Measurements from ENCODE around the gene WWOX.

WWOX gene

GRCh38 chr16:78659216-78659615 lies 559.8 kb downstream of the WWOX start:
- no peak overlapping the region for H3K27ac ChIP-seq (ENCODE audit: low read depth, low read length, severe bottlenecking)

GRCh38 chr16:78659668-78660217 lies 560.3 kb downstream of the WWOX start:
- H3K4me3 ChIP-seq (ENCODE audit: extremely low read depth, insufficient read depth, low read length, poor library complexity, severe bottlenecking) = no peak overlapping the region
- H3K36me3 ChIP-seq (ENCODE audit: control insufficient read depth, insufficient read depth, low read length) = no peaks in the 10 kb centered on the region
- no peak overlapping the region for H3K27ac ChIP-seq (ENCODE audit: low read depth, low read length, severe bottlenecking)
- H3K9me3 ChIP-seq (ENCODE audit: control insufficient read depth, low read length) = no peaks in the 10 kb centered on the region
- WGBS, 2 experiments (ENCODE audit: insufficient coverage in 2 of 2) = 50% methylated on average over 3 of the region's 3 CpGs
- H3K4me1 ChIP-seq (ENCODE audit: control insufficient read depth, insufficient read depth, low read length, poor library complexity, severe bottlenecking) = no peaks in the 10 kb centered on the region

More at GRCh38 chr16:78659216-78659615, 559.8 kb downstream of the WWOX start:
- no peaks in the 10 kb centered on the region for H3K4me1 ChIP-seq (ENCODE audit: control insufficient read depth, insufficient read depth, low read length, poor library complexity, severe bottlenecking)
- H3K36me3 ChIP-seq (ENCODE audit: control insufficient read depth, insufficient read depth, low read length) = no peaks in the 10 kb centered on the region
- H3K4me3 ChIP-seq (ENCODE audit: extremely low read depth, insufficient read depth, low read length, poor library complexity, severe bottlenecking) = no peak overlapping the region
- WGBS, 2 experiments (ENCODE audit: insufficient coverage in 2 of 2) = 87 to 96% methylated on average over 8 to 9 of the region's 9 CpGs
- H3K9me3 ChIP-seq (ENCODE audit: control insufficient read depth, low read length) = no peaks in the 10 kb centered on the region

GRCh38 chr16:78660795-78661194 lies 561.3 kb downstream of the WWOX start:
- H3K9me3 ChIP-seq (ENCODE audit: control insufficient read depth, low read length) = no peaks in the 10 kb centered on the region
- H3K36me3 ChIP-seq (ENCODE audit: control insufficient read depth, insufficient read depth, low read length) = no peaks in the 10 kb centered on the region
- H3K4me1 ChIP-seq (ENCODE audit: control insufficient read depth, insufficient read depth, low read length, poor library complexity, severe bottlenecking) = no peaks in the 10 kb centered on the region
- no peak overlapping the region for H3K4me3 ChIP-seq (ENCODE audit: extremely low read depth, insufficient read depth, low read length, poor library complexity, severe bottlenecking)
- no peak overlapping the region for H3K27ac ChIP-seq (ENCODE audit: low read depth, low read length, severe bottlenecking)
- WGBS, 2 experiments (ENCODE audit: insufficient coverage in 2 of 2) = no CpG with 5 or more reads among the region's 1 CpG

GRCh38 chr16:78663690-78664089 lies 564.2 kb downstream of the WWOX start:
- no peaks in the 10 kb centered on the region for H3K36me3 ChIP-seq (ENCODE audit: control insufficient read depth, insufficient read depth, low read length)
- H3K4me1 ChIP-seq (ENCODE audit: control insufficient read depth, insufficient read depth, low read length, poor library complexity, severe bottlenecking) = no peaks in the 10 kb centered on the region
- no peaks in the 10 kb centered on the region for H3K9me3 ChIP-seq (ENCODE audit: control insufficient read depth, low read length)
- H3K27ac ChIP-seq (ENCODE audit: low read depth, low read length, severe bottlenecking) = no peak overlapping the region
- 91 to 95% methylated on average over 4 to 5 of the region's 5 CpGs for WGBS, 2 experiments (ENCODE audit: insufficient coverage in 2 of 2)
- H3K4me3 ChIP-seq (ENCODE audit: extremely low read depth, insufficient read depth, low read length, poor library complexity, severe bottlenecking) = no peak overlapping the region

GRCh38 chr16:78664811-78665772 lies 565.6 kb downstream of the WWOX start:
- Histone ChIP-seq H3K9me3 (ENCODE audit: control insufficient read depth, low read length) (no peaks in the 10 kb centered on the region), H3K27ac (ENCODE audit: low read depth, low read length, severe bottlenecking) (no peak overlapping the region), H3K4me1 (ENCODE audit: control insufficient read depth, insufficient read depth, low read length, poor library complexity, severe bottlenecking) (no peaks in the 10 kb centered on the region), H3K36me3 (ENCODE audit: control insufficient read depth, insufficient read depth, low read length) (no peaks in the 10 kb centered on the region), H3K4me3 (ENCODE audit: extremely low read depth, insufficient read depth, low read length, poor library complexity, severe bottlenecking) (no peak overlapping the region)
- WGBS, 2 experiments (ENCODE audit: insufficient coverage in 2 of 2) = 83 to 91% methylated on average over 11 to 13 of the region's 19 CpGs

- H3K36me3 ChIP-seq (ENCODE audit: control insufficient read depth, insufficient read depth, low read length) = no peaks in the 10 kb centered on the region
- no peak overlapping the region for H3K27ac ChIP-seq (ENCODE audit: low read depth, low read length, severe bottlenecking)
- 84 to 90% methylated on average over 2 of the region's 4 CpGs for WGBS, 2 experiments (ENCODE audit: insufficient coverage in 2 of 2)
- no peaks in the 10 kb centered on the region for H3K4me1 ChIP-seq (ENCODE audit: control insufficient read depth, insufficient read depth, low read length, poor library complexity, severe bottlenecking)
- no peaks in the 10 kb centered on the region for H3K9me3 ChIP-seq (ENCODE audit: control insufficient read depth, low read length)
- H3K4me3 ChIP-seq (ENCODE audit: extremely low read depth, insufficient read depth, low read length, poor library complexity, severe bottlenecking) = no peak overlapping the region
These were observed 566.9 kb downstream of the WWOX start for GRCh38 chr16:78666318-78666717.

- Histone ChIP-seq H3K4me3 (ENCODE audit: extremely low read depth, insufficient read depth, low read length, poor library complexity, severe bottlenecking) (no peak overlapping the region), H3K9me3 (ENCODE audit: control insufficient read depth, low read length) (no peaks in the 10 kb centered on the region), H3K36me3 (ENCODE audit: control insufficient read depth, insufficient read depth, low read length) (no peaks in the 10 kb centered on the region), H3K27ac (ENCODE audit: low read depth, low read length, severe bottlenecking) (no peak overlapping the region), H3K4me1 (ENCODE audit: control insufficient read depth, insufficient read depth, low read length, poor library complexity, severe bottlenecking) (no peaks in the 10 kb centered on the region)
- 86 to 94% methylated on average over 4 to 5 of the region's 5 CpGs for WGBS, 2 experiments (ENCODE audit: insufficient coverage in 2 of 2)
These were observed 568.2 kb downstream of the WWOX start for GRCh38 chr16:78667675-78668074.

GRCh38 chr16:78668393-78668792 lies 568.9 kb downstream of the WWOX start:
- Histone ChIP-seq H3K27ac (ENCODE audit: low read depth, low read length, severe bottlenecking) (no peak overlapping the region), H3K4me3 (ENCODE audit: extremely low read depth, insufficient read depth, low read length, poor library complexity, severe bottlenecking) (no peak overlapping the region), H3K9me3 (ENCODE audit: control insufficient read depth, low read length) (no peaks in the 10 kb centered on the region), H3K36me3 (ENCODE audit: control insufficient read depth, insufficient read depth, low read length) (no peaks in the 10 kb centered on the region), H3K4me1 (ENCODE audit: control insufficient read depth, insufficient read depth, low read length, poor library complexity, severe bottlenecking) (no peaks in the 10 kb centered on the region)
- WGBS, 2 experiments (ENCODE audit: insufficient coverage in 2 of 2) = 98 to 100% methylated on average over 3 of the region's 3 CpGs

GRCh38 chr16:78669994-78670393 lies 570.5 kb downstream of the WWOX start:
- Histone ChIP-seq H3K27ac (ENCODE audit: low read depth, low read length, severe bottlenecking) (no peak overlapping the region), H3K4me3 (ENCODE audit: extremely low read depth, insufficient read depth, low read length, poor library complexity, severe bottlenecking) (no peak overlapping the region), H3K9me3 (ENCODE audit: control insufficient read depth, low read length) (no peaks in the 10 kb centered on the region), H3K4me1 (ENCODE audit: control insufficient read depth, insufficient read depth, low read length, poor library complexity, severe bottlenecking) (no peaks in the 10 kb centered on the region), H3K36me3 (ENCODE audit: control insufficient read depth, insufficient read depth, low read length) (no peaks in the 10 kb centered on the region)
- WGBS, 2 experiments (ENCODE audit: insufficient coverage in 2 of 2) = 77 to 90% methylated on average over 8 of the region's 9 CpGs

- 94 to 98% methylated on average over 14 to 15 of the region's 17 CpGs for WGBS, 2 experiments (ENCODE audit: insufficient coverage in 2 of 2)
- Histone ChIP-seq H3K4me1 (ENCODE audit: control insufficient read depth, insufficient read depth, low read length, poor library complexity, severe bottlenecking) (peaks cover 11% of the 10 kb centered on the region), H3K27ac (ENCODE audit: low read depth, low read length, severe bottlenecking) (no peak overlapping the region)
These were observed 573.5 kb downstream of the WWOX start for GRCh38 chr16:78672779-78673556.

More at GRCh38 chr16:78672779-78673556, 573.5 kb downstream of the WWOX start:
- no peak overlapping the region for H3K4me3 ChIP-seq (ENCODE audit: extremely low read depth, insufficient read depth, low read length, poor library complexity, severe bottlenecking)
- H3K36me3 ChIP-seq (ENCODE audit: control insufficient read depth, insufficient read depth, low read length) = no peaks in the 10 kb centered on the region
- no peaks in the 10 kb centered on the region for H3K9me3 ChIP-seq (ENCODE audit: control insufficient read depth, low read length)
